ENCODE results near the gene SKAP2. TPM values are rescaled to one million over a fixed set of nuclear protein-coding genes. Genes with fewer than 3 reads are reported as not detected.

SKAP2 gene
- polyA plus RNA-seq, 2 of the 4 experiments (the other 2 are of a cell fraction), result 18.7 to 23.0 TPM

DNA sequence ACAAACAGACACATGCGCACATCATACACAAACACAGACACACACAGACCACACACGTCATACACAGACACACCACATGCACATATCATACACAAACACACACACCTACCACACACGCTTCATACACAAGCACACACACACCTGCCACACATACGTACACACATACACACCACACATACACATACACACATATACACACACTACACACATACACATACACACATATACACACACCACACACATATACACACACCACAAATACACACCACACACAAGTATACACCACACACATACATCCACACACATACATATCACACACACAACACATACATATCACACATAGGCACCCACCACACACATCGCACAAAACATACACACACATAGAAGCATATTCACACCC is 224.7 kb downstream of the SKAP2 start:
- Histone ChIP-seq H3K27ac (no peak overlapping the region), H3K4me2 (no peak overlapping the region), H3K4me3 (no peak overlapping the region), H3K4me1 (no peaks in the 10 kb centered on the region), H3K9me3 (no peaks in the 10 kb centered on the region)
- TF ChIP-seq, protein P1, sequence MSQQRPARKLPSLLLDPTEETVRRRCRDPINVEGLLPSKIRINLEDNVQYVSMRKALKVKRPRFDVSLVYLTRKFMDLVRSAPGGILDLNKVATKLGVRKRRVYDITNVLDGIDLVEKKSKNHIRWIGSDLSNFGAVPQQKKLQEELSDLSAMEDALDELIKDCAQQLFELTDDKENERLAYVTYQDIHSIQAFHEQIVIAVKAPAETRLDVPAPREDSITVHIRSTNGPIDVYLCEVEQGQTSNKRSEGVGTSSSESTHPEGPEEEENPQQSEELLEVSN (IDR thresholded peaks at IDR 0.05; ENCODE audit: borderline replicate concordance, low read depth), result no peak
- TF ChIP-seq CEBPB (IDR thresholded peaks at IDR 0.05), result no peak
- TF ChIP-seq, protein P2, sequence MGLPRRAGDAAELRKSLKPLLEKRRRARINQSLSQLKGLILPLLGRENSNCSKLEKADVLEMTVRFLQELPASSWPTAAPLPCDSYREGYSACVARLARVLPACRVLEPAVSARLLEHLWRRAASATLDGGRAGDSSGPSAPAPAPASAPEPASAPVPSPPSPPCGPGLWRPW (IDR thresholded peaks at IDR 0.05), result no peak
- WGBS (ENCODE audit: missing lambda C conversion rate), result 74% methylated on average over 5 of the region's 5 CpGs
- POLR2A ChIA-PET, result no interaction called here
- no peak for ATAC-seq
- CTCF ChIA-PET, result no interaction called here
- no peak for DNase-seq (ENCODE audit: low read depth in 1 of 2, low spot score in 1 of 2)
- no peak for FAIRE-seq

DNA sequence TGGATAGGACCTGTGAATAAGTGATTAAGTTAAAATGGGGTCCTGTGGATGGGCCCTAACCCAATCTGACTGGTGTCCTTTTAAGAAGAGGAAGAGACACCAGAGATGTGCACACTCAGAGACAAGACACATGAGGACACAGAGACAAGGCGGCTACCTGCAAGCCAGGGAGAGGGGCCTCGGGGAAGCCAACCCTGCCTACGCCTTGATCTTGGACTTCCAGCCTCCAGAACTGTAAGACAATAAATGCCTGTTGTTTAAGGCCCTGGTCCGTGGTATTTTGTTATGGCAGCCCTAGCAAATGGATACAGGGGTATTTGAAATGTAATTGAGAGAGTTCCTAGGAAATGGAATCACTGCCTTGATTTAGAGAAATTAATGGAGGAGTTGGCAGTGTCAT is 225.3 kb downstream of the SKAP2 start:
- Histone ChIP-seq H3K4me1 (no peaks in the 10 kb centered on the region), H3K4me2 (no peak overlapping the region), H3K9me3 (no peaks in the 10 kb centered on the region), H3K4me3 (no peak overlapping the region), H3K27ac (no peak overlapping the region)
- 70% methylated on average over 4 of the region's 4 CpGs for WGBS (ENCODE audit: missing lambda C conversion rate)
- ATAC-seq (no peak), FAIRE-seq (no peak), DNase-seq (ENCODE audit: low read depth in 1 of 2, low spot score in 1 of 2) (no peak)
- POLR2A ChIA-PET, result no interaction called here
- CTCF ChIA-PET, result no interaction called here
- no peak for TF ChIP-seq CHD4 (IDR thresholded peaks at IDR 0.05; ENCODE audit: borderline replicate concordance)
- TF ChIP-seq, protein P3, sequence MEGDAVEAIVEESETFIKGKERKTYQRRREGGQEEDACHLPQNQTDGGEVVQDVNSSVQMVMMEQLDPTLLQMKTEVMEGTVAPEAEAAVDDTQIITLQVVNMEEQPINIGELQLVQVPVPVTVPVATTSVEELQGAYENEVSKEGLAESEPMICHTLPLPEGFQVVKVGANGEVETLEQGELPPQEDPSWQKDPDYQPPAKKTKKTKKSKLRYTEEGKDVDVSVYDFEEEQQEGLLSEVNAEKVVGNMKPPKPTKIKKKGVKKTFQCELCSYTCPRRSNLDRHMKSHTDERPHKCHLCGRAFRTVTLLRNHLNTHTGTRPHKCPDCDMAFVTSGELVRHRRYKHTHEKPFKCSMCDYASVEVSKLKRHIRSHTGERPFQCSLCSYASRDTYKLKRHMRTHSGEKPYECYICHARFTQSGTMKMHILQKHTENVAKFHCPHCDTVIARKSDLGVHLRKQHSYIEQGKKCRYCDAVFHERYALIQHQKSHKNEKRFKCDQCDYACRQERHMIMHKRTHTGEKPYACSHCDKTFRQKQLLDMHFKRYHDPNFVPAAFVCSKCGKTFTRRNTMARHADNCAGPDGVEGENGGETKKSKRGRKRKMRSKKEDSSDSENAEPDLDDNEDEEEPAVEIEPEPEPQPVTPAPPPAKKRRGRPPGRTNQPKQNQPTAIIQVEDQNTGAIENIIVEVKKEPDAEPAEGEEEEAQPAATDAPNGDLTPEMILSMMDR (IDR thresholded peaks at IDR 0.05), result no peak
- no peak for TF ChIP-seq JUN (IDR thresholded peaks at IDR 0.05)
- no peak for TF ChIP-seq NPAS2 (CRISPR knock-in tag; IDR thresholded peaks at IDR 0.05; ENCODE audit: borderline replicate concordance)
- no peak for TF ChIP-seq RARB (CRISPR knock-in tag; IDR thresholded peaks at IDR 0.05)
- no peak for TF ChIP-seq RFX5 (IDR thresholded peaks at IDR 0.05)
- TF ChIP-seq BHLHE40 (IDR thresholded peaks at IDR 0.05; ENCODE audit: low read depth, low read length), result no peak
- no peak for TF ChIP-seq MAFK (IDR thresholded peaks at IDR 0.05; ENCODE audit: partially characterized antibody)
- TF ChIP-seq, protein P4, sequence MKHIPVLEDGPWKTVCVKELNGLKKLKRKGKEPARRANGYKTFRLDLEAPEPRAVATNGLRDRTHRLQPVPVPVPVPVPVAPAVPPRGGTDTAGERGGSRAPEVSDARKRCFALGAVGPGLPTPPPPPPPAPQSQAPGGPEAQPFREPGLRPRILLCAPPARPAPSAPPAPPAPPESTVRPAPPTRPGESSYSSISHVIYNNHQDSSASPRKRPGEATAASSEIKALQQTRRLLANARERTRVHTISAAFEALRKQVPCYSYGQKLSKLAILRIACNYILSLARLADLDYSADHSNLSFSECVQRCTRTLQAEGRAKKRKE (CRISPR knock-in tag; IDR thresholded peaks at IDR 0.05; ENCODE audit: low read depth), result no peak
- TF ChIP-seq, protein P2 (IDR thresholded peaks at IDR 0.05), result no peak
- TF ChIP-seq MYC (IDR thresholded peaks at IDR 0.05; ENCODE audit: borderline replicate concordance, low read length), result no peak

DNA sequence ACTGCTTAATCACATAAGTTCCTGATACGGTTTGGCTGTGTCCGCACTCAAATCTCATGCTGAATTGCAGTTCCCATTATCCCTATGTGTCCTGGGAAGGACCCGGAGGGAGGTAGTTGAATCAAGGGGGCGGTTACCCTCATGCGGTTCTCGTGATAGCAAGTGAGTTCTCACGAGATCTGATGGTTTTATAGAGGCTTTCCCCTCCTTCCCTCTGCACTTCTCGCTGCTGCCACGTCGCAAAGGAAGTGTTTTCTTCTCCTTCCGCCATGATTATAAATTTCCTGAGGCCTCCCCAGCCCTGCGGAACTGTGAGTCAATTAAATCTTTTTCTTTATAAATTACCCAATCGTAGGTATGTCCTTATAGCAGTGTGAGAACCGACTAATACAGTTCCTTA is 226.2 kb downstream of the SKAP2 start:
- no peak overlapping the region for H3K27ac ChIP-seq
- WGBS (ENCODE audit: missing lambda C conversion rate), result 51% methylated on average over 14 of the region's 14 CpGs
- FAIRE-seq (no peak), ATAC-seq (no peak), DNase-seq (ENCODE audit: low read depth in 1 of 2, low spot score in 1 of 2) (no peak)
- TF ChIP-seq RNF2 (IDR thresholded peaks at IDR 0.05; ENCODE audit: borderline replicate concordance, low read depth) (no peak), RARB (CRISPR knock-in tag; IDR thresholded peaks at IDR 0.05) (no peak), CHD2 (IDR thresholded peaks at IDR 0.05; ENCODE audit: low read length, partially characterized antibody) (peak; percentile 22), POLR2A (IDR thresholded peaks at IDR 0.05; ENCODE audit: low read length) (no peak)
- CTCF ChIA-PET, result interaction anchor here (0.7 to 1.5 kb wide), 3 partner anchors 29 to 269 kb away, joined by 3 to 5 read pairs (median 4); no protein-coding TSS in a partner anchor
- H3K9me3 ChIP-seq, result no peaks in the 10 kb centered on the region
- H3K4me1 ChIP-seq, result no peaks in the 10 kb centered on the region
- no peak overlapping the region for H3K4me3 ChIP-seq
- POLR2A ChIA-PET, result no interaction called here
- H3K4me2 ChIP-seq, result no peak overlapping the region

DNA sequence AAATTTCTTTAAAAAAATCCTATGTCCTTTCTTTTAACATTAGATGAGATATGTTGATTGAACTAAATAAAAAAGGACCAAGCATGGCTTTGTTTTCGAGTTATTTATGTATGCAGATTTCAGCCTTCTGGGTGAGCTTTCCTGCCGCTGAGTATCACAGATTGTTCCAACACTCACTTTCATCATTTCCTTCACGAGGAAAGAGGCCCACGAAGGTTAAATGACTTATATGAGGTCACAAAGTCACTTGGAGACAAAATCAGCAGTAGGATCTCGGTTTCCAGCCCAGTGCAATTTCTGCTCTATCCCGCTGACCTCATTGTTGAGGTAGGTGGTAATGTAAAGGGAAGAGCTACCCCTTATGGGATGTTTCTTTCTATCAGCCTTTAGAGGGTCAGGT is 226.8 kb downstream of the SKAP2 start:
- ChIA-PET POLR2A (no interaction called here), CTCF (interaction anchor here (0.7 to 1.5 kb wide), 3 partner anchors 28 to 268 kb away, joined by 3 to 5 read pairs (median 4); no protein-coding TSS in a partner anchor)
- no peaks in the 10 kb centered on the region for H3K9me3 ChIP-seq
- TF ChIP-seq MYC (IDR thresholded peaks at IDR 0.05; ENCODE audit: borderline replicate concordance, low read length) (no peak), PHF8 (IDR thresholded peaks at IDR 0.05; ENCODE audit: borderline replicate concordance, low read depth) (no peak), POLR2AphosphoS2 (conservative IDR thresholded peaks at IDR 0.05; ENCODE audit: low read length) (no peak), EHMT2 (IDR thresholded peaks at IDR 0.05; ENCODE audit: low read depth) (no peak), HOXB13 (CRISPR knock-in tag; IDR thresholded peaks at IDR 0.05; ENCODE audit: low read depth) (no peak), TFCP2L1 (CRISPR knock-in tag; IDR thresholded peaks at IDR 0.05) (no peak), BHLHE40 (IDR thresholded peaks at IDR 0.05; ENCODE audit: low read depth, low read length) (no peak), ZC3H11A (IDR thresholded peaks at IDR 0.05) (no peak), NFE2L2 (conservative IDR thresholded peaks at IDR 0.05; ENCODE audit: low read length) (no peak), HEYL (CRISPR knock-in tag; IDR thresholded peaks at IDR 0.05) (no peak)
- TF ChIP-seq, protein P2 (IDR thresholded peaks at IDR 0.05), result no peak
- TF ChIP-seq, protein P5, sequence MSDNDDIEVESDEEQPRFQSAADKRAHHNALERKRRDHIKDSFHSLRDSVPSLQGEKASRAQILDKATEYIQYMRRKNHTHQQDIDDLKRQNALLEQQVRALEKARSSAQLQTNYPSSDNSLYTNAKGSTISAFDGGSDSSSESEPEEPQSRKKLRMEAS (IDR thresholded peaks at IDR 0.05), result no peak
- FAIRE-seq (no peak), ATAC-seq (no peak), DNase-seq (ENCODE audit: low read depth in 1 of 2, low spot score in 1 of 2) (no peak)
- no peaks in the 10 kb centered on the region for H3K4me1 ChIP-seq
- H3K27ac ChIP-seq, result no peak overlapping the region
- H3K4me2 ChIP-seq, result no peak overlapping the region
- WGBS (ENCODE audit: missing lambda C conversion rate), result 43% methylated on average over 6 of the region's 6 CpGs
- H3K4me3 ChIP-seq, result no peak overlapping the region

All from A549 (cell line).